HEK293 (cell line): ENCODE results near the gene MUC2.

Source experiments
- KLF10 ChIP-seq: fragments of 450-650 bp; IDR thresholded peaks from 2 replicates; pipeline ENCODE4 v1.5.1; 2018; ENCODE audit warnings: missing biosample characterization, mild to moderate bottlenecking, missing genetic modification characterization
- SP2 ChIP-seq: fragments of 450-650 bp; formaldehyde crosslinking; IDR thresholded peaks from 2 replicates; pipeline ENCODE4 v1.5.1; 2016; ENCODE audit warnings: missing biosample characterization, missing genetic modification characterization
- ZBTB7A ChIP-seq: fragments of 450-650 bp; formaldehyde crosslinking; IDR thresholded peaks from 2 replicates; pipeline ENCODE4 v1.5.1; 2016; ENCODE audit warnings: low read depth, missing biosample characterization, missing genetic modification characterization
- ZFP41 ChIP-seq: fragments of 450-650 bp; formaldehyde crosslinking; IDR thresholded peaks from 2 replicates; pipeline ENCODE4 v1.5.1; 2016; ENCODE audit warnings: missing biosample characterization, missing genetic modification characterization, borderline replicate concordance
- ZNF112 ChIP-seq: fragments of 450-650 bp; formaldehyde crosslinking; IDR thresholded peaks from 2 replicates; pipeline ENCODE4 v1.5.0; 2017; ENCODE audit warnings: missing biosample characterization, missing genetic modification characterization
- ZNF202 ChIP-seq: fragments of 450-650 bp; formaldehyde crosslinking; IDR thresholded peaks from 2 replicates; pipeline ENCODE4 v1.5.1; 2016; ENCODE audit warnings: missing biosample characterization, missing genetic modification characterization, borderline replicate concordance
- ZNF621 ChIP-seq: fragments of 450-650 bp; formaldehyde crosslinking; IDR thresholded peaks from 2 replicates; pipeline ENCODE4 v1.5.1; 2017; ENCODE audit warnings: missing biosample characterization, missing genetic modification characterization
- ZNF660 ChIP-seq: fragments of 450-650 bp; IDR thresholded peaks from 2 replicates; pipeline ENCODE4 v1.5.1; 2018; ENCODE audit warnings: missing biosample characterization, mild to moderate bottlenecking, missing genetic modification characterization
- TF ChIP-seq, protein P1 (sequence below): fragments of 450-650 bp; formaldehyde crosslinking; IDR thresholded peaks from 2 replicates; pipeline ENCODE4 v1.5.1; 2016; ENCODE audit warnings: missing biosample characterization, missing genetic modification characterization, borderline replicate concordance
- TF ChIP-seq, protein P2 (sequence below): fragments of 450-650 bp; formaldehyde crosslinking; IDR thresholded peaks from 2 replicates; pipeline ENCODE4 v1.5.1; 2016; ENCODE audit warnings: missing biosample characterization, missing genetic modification characterization
- TF ChIP-seq, protein P3 (sequence below): fragments of 450-650 bp; formaldehyde crosslinking; IDR thresholded peaks from 2 replicates; pipeline ENCODE4 v1.5.1; 2016; ENCODE audit warnings: missing biosample characterization, missing genetic modification characterization
- TF ChIP-seq, protein P4 (sequence below): fragments of 450-650 bp; formaldehyde crosslinking; IDR thresholded peaks from 2 replicates; pipeline ENCODE4 v1.5.1; 2016; ENCODE audit warnings: missing biosample characterization, missing genetic modification characterization, low read depth
- TF ChIP-seq, protein P5 (sequence below): fragments of 450-650 bp; formaldehyde crosslinking; IDR thresholded peaks from 2 replicates; pipeline ENCODE4 v1.5.1; 2016; ENCODE audit warnings: missing biosample characterization, missing genetic modification characterization

DNA sequence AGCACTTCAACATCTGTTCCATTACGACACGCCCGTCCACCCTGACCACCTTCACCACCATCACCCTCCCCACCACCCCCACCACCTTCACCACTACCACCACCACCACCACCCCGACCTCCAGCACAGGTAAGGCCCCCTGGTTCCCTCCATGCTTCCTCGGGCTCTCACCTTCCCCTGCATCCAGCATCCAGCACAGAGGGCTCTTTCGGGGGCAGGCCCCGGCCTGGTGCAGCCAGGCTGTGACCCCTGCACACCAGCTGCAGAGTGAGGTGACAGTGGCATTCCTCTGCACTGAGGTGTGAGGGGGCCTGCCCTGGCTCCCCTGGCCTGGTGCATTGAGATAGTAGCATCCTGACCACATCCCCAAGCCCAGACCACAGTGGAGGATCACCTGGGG is 18.2 kb downstream of the MUC2 start:
- TF ChIP-seq, protein P1, sequence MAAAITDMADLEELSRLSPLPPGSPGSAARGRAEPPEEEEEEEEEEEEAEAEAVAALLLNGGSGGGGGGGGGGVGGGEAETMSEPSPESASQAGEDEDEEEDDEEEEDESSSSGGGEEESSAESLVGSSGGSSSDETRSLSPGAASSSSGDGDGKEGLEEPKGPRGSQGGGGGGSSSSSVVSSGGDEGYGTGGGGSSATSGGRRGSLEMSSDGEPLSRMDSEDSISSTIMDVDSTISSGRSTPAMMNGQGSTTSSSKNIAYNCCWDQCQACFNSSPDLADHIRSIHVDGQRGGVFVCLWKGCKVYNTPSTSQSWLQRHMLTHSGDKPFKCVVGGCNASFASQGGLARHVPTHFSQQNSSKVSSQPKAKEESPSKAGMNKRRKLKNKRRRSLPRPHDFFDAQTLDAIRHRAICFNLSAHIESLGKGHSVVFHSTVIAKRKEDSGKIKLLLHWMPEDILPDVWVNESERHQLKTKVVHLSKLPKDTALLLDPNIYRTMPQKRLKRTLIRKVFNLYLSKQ (tag by site-specific recombination), result no peak
- TF ChIP-seq KLF10 (tag by site-specific recombination) (no peak), ZFP41 (tag by site-specific recombination) (no peak), ZNF202 (tag by site-specific recombination) (no peak), SP2 (tag by site-specific recombination) (no peak), ZNF621 (no peak), ZNF112 (no peak), ZBTB7A (no peak), ZNF660 (tag by site-specific recombination) (no peak)
- TF ChIP-seq, protein P2, sequence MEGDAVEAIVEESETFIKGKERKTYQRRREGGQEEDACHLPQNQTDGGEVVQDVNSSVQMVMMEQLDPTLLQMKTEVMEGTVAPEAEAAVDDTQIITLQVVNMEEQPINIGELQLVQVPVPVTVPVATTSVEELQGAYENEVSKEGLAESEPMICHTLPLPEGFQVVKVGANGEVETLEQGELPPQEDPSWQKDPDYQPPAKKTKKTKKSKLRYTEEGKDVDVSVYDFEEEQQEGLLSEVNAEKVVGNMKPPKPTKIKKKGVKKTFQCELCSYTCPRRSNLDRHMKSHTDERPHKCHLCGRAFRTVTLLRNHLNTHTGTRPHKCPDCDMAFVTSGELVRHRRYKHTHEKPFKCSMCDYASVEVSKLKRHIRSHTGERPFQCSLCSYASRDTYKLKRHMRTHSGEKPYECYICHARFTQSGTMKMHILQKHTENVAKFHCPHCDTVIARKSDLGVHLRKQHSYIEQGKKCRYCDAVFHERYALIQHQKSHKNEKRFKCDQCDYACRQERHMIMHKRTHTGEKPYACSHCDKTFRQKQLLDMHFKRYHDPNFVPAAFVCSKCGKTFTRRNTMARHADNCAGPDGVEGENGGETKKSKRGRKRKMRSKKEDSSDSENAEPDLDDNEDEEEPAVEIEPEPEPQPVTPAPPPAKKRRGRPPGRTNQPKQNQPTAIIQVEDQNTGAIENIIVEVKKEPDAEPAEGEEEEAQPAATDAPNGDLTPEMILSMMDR (tag by site-specific recombination), result no peak
- TF ChIP-seq, protein P3, sequence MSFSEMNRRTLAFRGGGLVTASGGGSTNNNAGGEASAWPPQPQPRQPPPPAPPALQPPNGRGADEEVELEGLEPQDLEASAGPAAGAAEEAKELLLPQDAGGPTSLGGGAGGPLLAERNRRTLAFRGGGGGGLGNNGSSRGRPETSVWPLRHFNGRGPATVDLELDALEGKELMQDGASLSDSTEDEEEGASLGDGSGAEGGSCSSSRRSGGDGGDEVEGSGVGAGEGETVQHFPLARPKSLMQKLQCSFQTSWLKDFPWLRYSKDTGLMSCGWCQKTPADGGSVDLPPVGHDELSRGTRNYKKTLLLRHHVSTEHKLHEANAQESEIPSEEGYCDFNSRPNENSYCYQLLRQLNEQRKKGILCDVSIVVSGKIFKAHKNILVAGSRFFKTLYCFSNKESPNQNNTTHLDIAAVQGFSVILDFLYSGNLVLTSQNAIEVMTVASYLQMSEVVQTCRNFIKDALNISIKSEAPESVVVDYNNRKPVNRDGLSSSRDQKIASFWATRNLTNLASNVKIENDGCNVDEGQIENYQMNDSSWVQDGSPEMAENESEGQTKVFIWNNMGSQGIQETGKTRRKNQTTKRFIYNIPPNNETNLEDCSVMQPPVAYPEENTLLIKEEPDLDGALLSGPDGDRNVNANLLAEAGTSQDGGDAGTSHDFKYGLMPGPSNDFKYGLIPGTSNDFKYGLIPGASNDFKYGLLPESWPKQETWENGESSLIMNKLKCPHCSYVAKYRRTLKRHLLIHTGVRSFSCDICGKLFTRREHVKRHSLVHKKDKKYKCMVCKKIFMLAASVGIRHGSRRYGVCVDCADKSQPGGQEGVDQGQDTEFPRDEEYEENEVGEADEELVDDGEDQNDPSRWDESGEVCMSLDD (tag by site-specific recombination), result no peak
- TF ChIP-seq, protein P4, sequence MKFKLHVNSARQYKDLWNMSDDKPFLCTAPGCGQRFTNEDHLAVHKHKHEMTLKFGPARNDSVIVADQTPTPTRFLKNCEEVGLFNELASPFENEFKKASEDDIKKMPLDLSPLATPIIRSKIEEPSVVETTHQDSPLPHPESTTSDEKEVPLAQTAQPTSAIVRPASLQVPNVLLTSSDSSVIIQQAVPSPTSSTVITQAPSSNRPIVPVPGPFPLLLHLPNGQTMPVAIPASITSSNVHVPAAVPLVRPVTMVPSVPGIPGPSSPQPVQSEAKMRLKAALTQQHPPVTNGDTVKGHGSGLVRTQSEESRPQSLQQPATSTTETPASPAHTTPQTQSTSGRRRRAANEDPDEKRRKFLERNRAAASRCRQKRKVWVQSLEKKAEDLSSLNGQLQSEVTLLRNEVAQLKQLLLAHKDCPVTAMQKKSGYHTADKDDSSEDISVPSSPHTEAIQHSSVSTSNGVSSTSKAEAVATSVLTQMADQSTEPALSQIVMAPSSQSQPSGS (tag by site-specific recombination), result no peak
- TF ChIP-seq, protein P5, sequence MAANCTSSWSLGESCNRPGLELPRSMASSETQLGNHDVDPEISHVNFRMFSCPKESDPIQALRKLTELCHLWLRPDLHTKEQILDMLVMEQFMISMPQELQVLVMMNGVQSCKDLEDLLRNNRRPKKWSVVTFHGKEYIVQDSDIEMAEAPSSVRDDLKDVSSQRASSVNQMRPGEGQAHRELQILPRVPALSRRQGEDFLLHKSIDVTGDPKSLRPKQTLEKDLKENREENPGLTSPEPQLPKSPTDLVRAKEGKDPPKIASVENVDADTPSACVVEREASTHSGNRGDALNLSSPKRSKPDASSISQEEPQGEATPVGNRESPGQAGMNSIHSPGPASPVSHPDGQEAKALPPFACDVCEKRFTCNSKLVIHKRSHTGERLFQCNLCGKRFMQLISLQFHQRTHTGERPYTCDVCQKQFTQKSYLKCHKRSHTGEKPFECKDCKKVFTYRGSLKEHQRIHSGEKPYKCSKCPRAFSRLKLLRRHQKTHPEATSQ (tag by site-specific recombination), result no peak
